Osteoblast (primary cell): ENCODE measurements around the gene KAT2A. TPM values are rescaled to one million over a fixed set of nuclear protein-coding genes. Genes with fewer than 3 reads are reported as not detected.

Experiments used
- DNase-seq: peaks from one replicate; pipeline ENCODE4 v3.0.0; 2011; ENCODE audit warnings: low spot score, mixed read lengths; ENCODE audit not compliant: insufficient read length; ENCODE audit errors: missing footprints
- H2AFZ ChIP-seq: 2 replicates; pipeline ENCODE4 v1.6.0; 2011; ENCODE audit warnings: mild to moderate bottlenecking, low read length
- H3K27ac ChIP-seq: 2 replicates; pipeline ENCODE4 v1.5.1; 2011; ENCODE audit warnings: mild to moderate bottlenecking, low read depth, low read length, moderate library complexity
- H3K27me3 ChIP-seq: 2 replicates; pipeline ENCODE4 v1.6.0; 2012; ENCODE audit warnings: mild to moderate bottlenecking, control low read depth, inconsistent platforms, low read length, moderate library complexity; ENCODE audit not compliant: insufficient read depth
- H3K36me3 ChIP-seq: 2 replicates; pipeline ENCODE4 v1.5.1; 2011; ENCODE audit warnings: mild to moderate bottlenecking, low read length, control low read depth, moderate library complexity; ENCODE audit not compliant: insufficient read depth
- H3K4me1 ChIP-seq: 2 replicates; pipeline ENCODE4 v1.5.1; 2011; ENCODE audit warnings: mild to moderate bottlenecking, low read length, control low read depth, moderate library complexity; ENCODE audit not compliant: insufficient read depth
- H3K4me2 ChIP-seq: 2 replicates; pipeline ENCODE4 v1.6.0; 2011; ENCODE audit warnings: mild to moderate bottlenecking, low read length; ENCODE audit not compliant: insufficient read depth
- H3K4me3 ChIP-seq: fragments of 200-600 bp; sonication (generic); 3 replicates; pipeline ENCODE4 v1.5.1; 2012; ENCODE audit warnings: mild to moderate bottlenecking, low read length, inconsistent platforms; ENCODE audit not compliant: insufficient read depth
- H3K79me2 ChIP-seq: 2 replicates; pipeline ENCODE4 v1.6.0; 2012; ENCODE audit warnings: mild to moderate bottlenecking, low read length, control low read depth, inconsistent platforms; ENCODE audit not compliant: insufficient read depth
- H3K9me3 ChIP-seq: 2 replicates; pipeline ENCODE4 v1.5.1; 2011; ENCODE audit warnings: low read depth, low read length, control low read depth
- H4K20me1 ChIP-seq: 2 replicates; pipeline ENCODE4 v1.6.0; 2012; ENCODE audit warnings: mild to moderate bottlenecking, low read length, control low read depth; ENCODE audit not compliant: insufficient read depth
- total RNA-seq: library from RNA; depleted of rRNA; stranded (reverse); fragments of >200 nt; gene quantifications from 2 replicates; pipeline ENCODE4 v1.2.3, GENCODE V29; 2012
- TF ChIP-seq, protein P1 (sequence below): IDR thresholded peaks from 2 replicates; pipeline ENCODE4 v1.5.1; 2011; ENCODE audit warnings: mild to moderate bottlenecking, low read depth, low read length, moderate library complexity; ENCODE audit errors: extremely low read depth

KAT2A gene
- total RNA-seq, 1 donor = 9.0 TPM

DNA sequence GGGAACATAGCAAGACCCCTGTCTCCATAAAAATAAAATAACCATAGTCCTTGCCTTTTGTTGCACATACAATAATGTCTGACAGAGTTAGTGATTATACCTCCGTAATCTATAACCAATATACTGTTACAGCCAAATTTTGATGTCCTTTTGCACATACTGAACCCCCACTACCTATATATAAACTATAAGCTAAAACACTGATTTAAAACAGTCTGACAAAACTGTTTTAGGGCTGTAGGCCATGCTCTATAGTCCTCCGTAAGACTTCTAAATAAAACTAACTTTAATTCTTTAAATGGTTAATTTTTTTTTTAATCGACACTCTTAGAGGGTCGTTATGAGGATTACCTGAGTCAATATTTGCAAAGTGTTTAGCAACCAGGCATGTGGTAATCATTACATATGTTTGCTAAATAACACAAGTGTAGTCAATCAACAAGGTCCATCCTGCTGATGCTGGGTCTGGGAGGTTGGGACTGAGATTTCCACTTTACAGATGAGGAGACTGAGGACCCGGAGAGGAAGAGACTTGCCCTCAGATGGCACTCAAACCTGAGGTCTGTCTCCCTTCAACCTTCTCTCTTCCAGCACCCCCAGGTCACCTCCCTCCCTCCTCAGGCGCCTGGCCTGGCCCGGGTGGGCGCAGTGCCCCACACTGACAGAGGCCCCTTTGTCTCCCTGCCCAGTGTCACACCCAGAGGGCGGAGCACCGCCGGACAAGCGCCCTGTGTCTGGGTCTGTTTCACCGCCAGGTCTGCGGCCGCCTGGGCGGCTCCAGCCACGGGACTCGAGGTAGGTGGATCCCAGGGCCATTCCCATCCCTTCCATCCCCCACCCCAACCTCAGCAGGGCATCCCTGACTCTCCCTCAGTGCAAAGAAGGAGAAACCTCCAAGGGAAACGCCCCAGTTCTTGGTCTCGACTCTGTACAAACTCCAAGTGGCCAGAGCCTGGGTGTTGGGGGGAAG lies 33.1 kb downstream of the KAT2A start:
- peaks cover 41% of the 10 kb centered on the region for H3K27me3 ChIP-seq
- H3K9me3 ChIP-seq = no peaks in the 10 kb centered on the region
- no peaks in the 10 kb centered on the region for H3K79me2 ChIP-seq
- H3K4me2 ChIP-seq = no peak overlapping the region
- no peak overlapping the region for H3K4me3 ChIP-seq
- DNase-seq = peak; percentile 34
- H2AFZ ChIP-seq = no peak overlapping the region
- H3K4me1 ChIP-seq = no peaks in the 10 kb centered on the region
- TF ChIP-seq, protein P1, sequence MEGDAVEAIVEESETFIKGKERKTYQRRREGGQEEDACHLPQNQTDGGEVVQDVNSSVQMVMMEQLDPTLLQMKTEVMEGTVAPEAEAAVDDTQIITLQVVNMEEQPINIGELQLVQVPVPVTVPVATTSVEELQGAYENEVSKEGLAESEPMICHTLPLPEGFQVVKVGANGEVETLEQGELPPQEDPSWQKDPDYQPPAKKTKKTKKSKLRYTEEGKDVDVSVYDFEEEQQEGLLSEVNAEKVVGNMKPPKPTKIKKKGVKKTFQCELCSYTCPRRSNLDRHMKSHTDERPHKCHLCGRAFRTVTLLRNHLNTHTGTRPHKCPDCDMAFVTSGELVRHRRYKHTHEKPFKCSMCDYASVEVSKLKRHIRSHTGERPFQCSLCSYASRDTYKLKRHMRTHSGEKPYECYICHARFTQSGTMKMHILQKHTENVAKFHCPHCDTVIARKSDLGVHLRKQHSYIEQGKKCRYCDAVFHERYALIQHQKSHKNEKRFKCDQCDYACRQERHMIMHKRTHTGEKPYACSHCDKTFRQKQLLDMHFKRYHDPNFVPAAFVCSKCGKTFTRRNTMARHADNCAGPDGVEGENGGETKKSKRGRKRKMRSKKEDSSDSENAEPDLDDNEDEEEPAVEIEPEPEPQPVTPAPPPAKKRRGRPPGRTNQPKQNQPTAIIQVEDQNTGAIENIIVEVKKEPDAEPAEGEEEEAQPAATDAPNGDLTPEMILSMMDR = no peak
- no peak overlapping the region for H3K27ac ChIP-seq
- H3K36me3 ChIP-seq = no peaks in the 10 kb centered on the region
- H4K20me1 ChIP-seq = no peaks in the 10 kb centered on the region

DNA sequence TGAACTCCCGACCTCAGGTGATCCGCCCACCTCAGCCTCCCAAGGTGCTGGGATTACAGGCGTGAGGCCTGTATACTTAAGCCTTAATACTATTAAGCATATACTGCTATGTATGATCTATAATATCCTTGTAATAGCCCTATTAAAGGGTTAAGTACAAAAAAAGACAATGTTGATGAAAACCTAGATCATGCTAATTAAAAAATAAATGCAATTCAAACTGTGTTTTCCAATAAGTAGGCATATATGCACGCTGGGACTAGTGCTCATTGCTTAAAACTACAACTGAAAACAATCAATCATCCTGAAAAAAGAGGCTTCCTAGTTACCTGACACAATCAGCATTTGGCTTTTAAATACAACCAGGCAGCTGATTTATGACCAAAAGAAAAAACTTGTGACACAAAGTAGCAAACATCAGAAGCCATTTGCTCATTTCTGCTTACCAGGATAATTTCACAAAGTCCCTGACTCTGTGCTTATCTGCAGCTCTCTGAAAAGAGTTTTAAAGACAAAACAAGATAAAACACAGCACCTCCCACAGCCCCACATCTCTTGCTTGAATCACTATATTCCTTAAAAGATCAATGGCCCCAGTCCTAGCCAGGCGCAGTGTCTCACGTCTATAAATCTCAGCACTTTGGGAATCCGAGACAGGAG lies 34.0 kb downstream of the KAT2A start:
- TF ChIP-seq, protein P1 = no peak
- Histone ChIP-seq H3K4me2 (no peak overlapping the region), H3K9me3 (no peaks in the 10 kb centered on the region), H3K27ac (no peak overlapping the region), H3K4me1 (no peaks in the 10 kb centered on the region), H4K20me1 (no peaks in the 10 kb centered on the region), H3K79me2 (no peaks in the 10 kb centered on the region), H3K4me3 (no peak overlapping the region), H3K36me3 (no peaks in the 10 kb centered on the region), H3K27me3 (peaks cover 38% of the 10 kb centered on the region), H2AFZ (no peak overlapping the region)
- peak; percentile 6 for DNase-seq

DNA sequence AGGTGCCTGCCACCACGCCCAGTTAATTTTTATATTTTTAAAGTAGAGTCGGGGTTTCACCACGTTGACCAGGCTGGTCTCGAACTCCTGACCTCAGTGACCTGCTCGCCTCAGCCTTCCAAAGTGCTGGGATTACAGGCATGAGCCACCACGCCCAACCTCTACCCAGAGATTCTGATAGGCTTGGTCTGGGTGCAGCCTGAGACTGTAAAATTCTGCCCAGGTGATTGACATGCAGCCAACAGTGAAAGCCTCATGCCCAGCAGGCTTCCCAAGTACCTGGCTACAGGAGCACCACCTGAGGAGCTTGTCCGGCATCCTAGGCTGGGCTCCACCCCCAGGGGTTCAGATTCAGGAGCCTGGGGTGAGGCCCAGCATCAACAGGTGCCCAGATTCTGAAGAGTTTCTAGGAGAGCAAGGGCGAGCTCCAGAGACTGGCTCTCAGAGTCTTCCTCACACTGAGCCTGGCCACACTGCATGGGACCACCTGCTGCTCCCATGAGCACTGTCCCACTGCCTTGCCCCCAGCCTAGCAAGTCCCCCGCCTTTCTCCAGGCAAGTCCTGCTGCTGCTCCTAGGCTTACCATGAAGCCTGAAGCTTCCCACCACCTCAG lies 39.5 kb downstream of the KAT2A start:
- Histone ChIP-seq H3K4me1 (no peaks in the 10 kb centered on the region), H3K9me3 (no peaks in the 10 kb centered on the region), H3K79me2 (no peaks in the 10 kb centered on the region), H2AFZ (no peak overlapping the region), H3K4me3 (no peak overlapping the region), H3K27ac (no peak overlapping the region), H3K4me2 (no peak overlapping the region), H3K36me3 (no peaks in the 10 kb centered on the region), H4K20me1 (no peaks in the 10 kb centered on the region), H3K27me3 (no peaks in the 10 kb centered on the region)
- TF ChIP-seq, protein P1 = no peak
- DNase-seq = peak; percentile 72
